ENCODE results near the gene PNPLA2.

DNA sequence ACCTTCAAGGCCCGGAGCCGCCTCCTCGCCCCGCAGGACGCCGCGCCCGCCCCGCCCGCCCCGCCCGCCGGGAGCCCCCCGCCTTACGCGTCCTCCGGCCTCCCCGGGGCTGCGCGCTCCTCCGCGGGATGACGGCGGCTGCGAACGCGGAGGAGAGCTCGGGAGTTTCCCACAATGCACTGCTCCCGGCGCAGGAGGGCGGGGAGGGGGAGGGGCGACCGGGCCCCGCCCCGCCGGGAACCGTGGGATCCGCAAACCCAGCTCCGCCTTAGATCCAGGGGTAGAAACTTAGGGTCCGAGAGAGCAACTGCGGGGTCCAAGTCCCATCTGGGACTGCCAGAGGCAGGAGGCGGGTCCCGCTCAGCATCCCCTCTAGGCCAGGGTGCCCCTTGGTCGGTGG is 28.8 kb upstream of the PNPLA2 start, which contains the start of gene CEND1:
- TF ChIP-seq, protein P1, sequence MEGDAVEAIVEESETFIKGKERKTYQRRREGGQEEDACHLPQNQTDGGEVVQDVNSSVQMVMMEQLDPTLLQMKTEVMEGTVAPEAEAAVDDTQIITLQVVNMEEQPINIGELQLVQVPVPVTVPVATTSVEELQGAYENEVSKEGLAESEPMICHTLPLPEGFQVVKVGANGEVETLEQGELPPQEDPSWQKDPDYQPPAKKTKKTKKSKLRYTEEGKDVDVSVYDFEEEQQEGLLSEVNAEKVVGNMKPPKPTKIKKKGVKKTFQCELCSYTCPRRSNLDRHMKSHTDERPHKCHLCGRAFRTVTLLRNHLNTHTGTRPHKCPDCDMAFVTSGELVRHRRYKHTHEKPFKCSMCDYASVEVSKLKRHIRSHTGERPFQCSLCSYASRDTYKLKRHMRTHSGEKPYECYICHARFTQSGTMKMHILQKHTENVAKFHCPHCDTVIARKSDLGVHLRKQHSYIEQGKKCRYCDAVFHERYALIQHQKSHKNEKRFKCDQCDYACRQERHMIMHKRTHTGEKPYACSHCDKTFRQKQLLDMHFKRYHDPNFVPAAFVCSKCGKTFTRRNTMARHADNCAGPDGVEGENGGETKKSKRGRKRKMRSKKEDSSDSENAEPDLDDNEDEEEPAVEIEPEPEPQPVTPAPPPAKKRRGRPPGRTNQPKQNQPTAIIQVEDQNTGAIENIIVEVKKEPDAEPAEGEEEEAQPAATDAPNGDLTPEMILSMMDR (IDR thresholded peaks at IDR 0.05), result no peak
- TF ChIP-seq EZH2 (IDR thresholded peaks at IDR 0.05), result no peak
- no peak for TF ChIP-seq EZH2phosphoT487 (IDR thresholded peaks at IDR 0.05)
